Measurements from ENCODE around the gene RNF180. TPM values are rescaled to one million over a fixed set of nuclear protein-coding genes. Genes with fewer than 3 reads are reported as not detected.

RNF180 gene
- total and polyA plus RNA-seq, 4 donors, result 1.4 to 24.4 (median 6.3) TPM

GRCh38 chr5:64318175-64318574, 152.5 kb downstream of the RNF180 start:
- no peak overlapping the region for H3K9ac ChIP-seq (ENCODE audit: insufficient read depth in 1 of 2, low read length in 2 of 2)
- H3K27me3 ChIP-seq (ENCODE audit: control insufficient read depth in 3 of 3, insufficient read depth in 3 of 3, low read length in 2 of 3), result no peaks in the 10 kb centered on the region
- H3K27ac ChIP-seq (ENCODE audit: low read depth in 1 of 2, low read length in 1 of 2), result no peak overlapping the region
- 84 to 92% methylated on average over 1 of the region's 1 CpG for whole genome bisulfite sequencing, 2 donors
- DNase-seq, result no peak
- ATAC-seq (ENCODE audit: insufficient read depth, low FRiP score), result no peak
- TF ChIP-seq CTCF (IDR thresholded peaks at IDR 0.05; ENCODE audit: control extremely low read depth, extremely low read depth), result no peak
- H3K36me3 ChIP-seq (ENCODE audit: control insufficient read depth in 4 of 4, insufficient read depth in 4 of 4, low read length in 4 of 4), result no peaks in the 10 kb centered on the region
- H3K4me3 ChIP-seq, result no peak overlapping the region
- H3K9me3 ChIP-seq (ENCODE audit: control insufficient read depth in 4 of 4, insufficient read depth in 3 of 4, low read length in 3 of 4), result no peaks in the 10 kb centered on the region
- H3K4me1 ChIP-seq (ENCODE audit: control insufficient read depth in 5 of 5, insufficient read depth in 5 of 5, low read length in 5 of 5), result peaks cover 0 to 2% (median 0%) of the 10 kb centered on the region in 5 donors

DNA sequence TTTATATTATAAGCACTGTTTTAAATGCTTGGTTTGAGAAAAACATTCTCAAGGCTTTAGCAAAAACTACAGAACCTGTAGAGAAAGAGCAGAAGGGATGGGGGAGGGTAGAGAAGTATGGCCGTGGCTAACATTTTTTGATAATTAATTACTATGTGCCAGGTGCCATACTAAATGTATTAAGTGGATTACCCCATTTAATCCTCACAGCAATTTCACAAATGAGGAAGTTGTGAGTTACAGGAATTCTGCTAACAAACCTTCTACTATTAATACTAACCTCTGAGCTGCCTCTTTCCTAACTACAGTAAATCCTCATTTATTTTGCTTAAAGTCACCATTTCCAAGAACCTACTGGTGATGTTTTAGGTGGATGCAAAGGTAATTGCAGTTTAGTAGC, 157.9 kb downstream of the RNF180 start:
- Histone ChIP-seq H3K9ac (ENCODE audit: insufficient read depth in 1 of 2, low read length in 2 of 2) (no peak overlapping the region), H3K4me3 (no peak overlapping the region), H3K27me3 (ENCODE audit: control insufficient read depth in 3 of 3, insufficient read depth in 3 of 3, low read length in 2 of 3) (no peaks in the 10 kb centered on the region), H3K4me1 (ENCODE audit: control insufficient read depth in 5 of 5, insufficient read depth in 5 of 5, low read length in 5 of 5) (no peaks in the 10 kb centered on the region), H3K36me3 (ENCODE audit: control insufficient read depth in 4 of 4, insufficient read depth in 4 of 4, low read length in 4 of 4) (no peaks in the 10 kb centered on the region), H3K9me3 (ENCODE audit: control insufficient read depth in 4 of 4, insufficient read depth in 3 of 4, low read length in 3 of 4) (peaks cover 0 to 3% (median 0%) of the 10 kb centered on the region in 4 donors), H3K27ac (ENCODE audit: low read depth in 1 of 2, low read length in 1 of 2) (no peak overlapping the region)
- 75 to 88% methylated on average over 1 of the region's 1 CpG for WGBS, 2 donors
- no peak for ATAC-seq (ENCODE audit: insufficient read depth, low FRiP score)
- DNase-seq, result no peak
- TF ChIP-seq CTCF (IDR thresholded peaks at IDR 0.05; ENCODE audit: control extremely low read depth, extremely low read depth), result no peak

- no peak overlapping the region for H3K4me3 ChIP-seq
- H3K36me3 ChIP-seq (ENCODE audit: control insufficient read depth in 4 of 4, insufficient read depth in 4 of 4, low read length in 4 of 4), result peaks cover 0 to 7% (median 2%) of the 10 kb centered on the region in 4 donors
- no peak for DNase-seq
- H3K27ac ChIP-seq (ENCODE audit: low read depth in 1 of 2, low read length in 1 of 2), result no peak overlapping the region
- H3K27me3 ChIP-seq (ENCODE audit: control insufficient read depth in 3 of 3, insufficient read depth in 3 of 3, low read length in 2 of 3), result no peaks in the 10 kb centered on the region
- H3K9me3 ChIP-seq (ENCODE audit: control insufficient read depth in 4 of 4, insufficient read depth in 3 of 4, low read length in 3 of 4), result peaks cover 0 to 4% (median 3%) of the 10 kb centered on the region in 4 donors
- 74 to 89% methylated on average over 6 of the region's 6 CpGs for WGBS, 2 donors
- ATAC-seq (ENCODE audit: insufficient read depth, low FRiP score), result peak; percentile 17
- TF ChIP-seq CTCF (IDR thresholded peaks at IDR 0.05; ENCODE audit: control extremely low read depth, extremely low read depth), result no peak
- H3K4me1 ChIP-seq (ENCODE audit: control insufficient read depth in 5 of 5, insufficient read depth in 5 of 5, low read length in 5 of 5), result no peaks in the 10 kb centered on the region
- H3K9ac ChIP-seq (ENCODE audit: insufficient read depth in 1 of 2, low read length in 2 of 2), result no peak overlapping the region
These were observed 165.1 kb downstream of the RNF180 start for GRCh38 chr5:64330728-64331231.

Data from lung (tissue), 12 donors.